ELR (cell line): ENCODE measurements around the gene RFX8.
"Not testable (repeated sequence)": the region's sequence is repeated elsewhere in the genome, so short reads cannot be mapped to it uniquely, and the experiment has no call there.

Experiments
- DNase-seq: peaks from one replicate; pipeline ENCODE4 v3.0.0-alpha.2; 2015; ENCODE audit warnings: low read depth

RFX8 gene

GRCh38 chr2:101474731-101475384 is at the start of gene RFX8:
RFX8 (minus strand) TSS chr2:101475112; CDS start chr2:101466848, 8,264 bp downstream.
- peak; percentile 93 for DNase-seq

- no peak for DNase-seq
Measured at GRCh38 chr2:101521487-101521886, 46.6 kb upstream of the RFX8 start.

GRCh38 chr2:101520246-101520645 is 45.3 kb upstream of the RFX8 start:
- DNase-seq: peak; percentile 88

GRCh38 chr2:101518578-101519492 is 43.9 kb upstream of the RFX8 start:
- DNase-seq: peak; percentile 80

- DNase-seq: peak; percentile 89
Measured at GRCh38 chr2:101517758-101518271, 42.9 kb upstream of the RFX8 start.

- peak; percentile 99 for DNase-seq
Measured at GRCh38 chr2:101516823-101517690, 42.1 kb upstream of the RFX8 start.

GRCh38 chr2:101516349-101516748 is 41.4 kb upstream of the RFX8 start:
- DNase-seq: no peak

GRCh38 chr2:101515477-101515876 is 40.6 kb upstream of the RFX8 start:
- DNase-seq: peak; percentile 83

GRCh38 chr2:101512993-101513392 is 38.1 kb upstream of the RFX8 start:
- no peak for DNase-seq

GRCh38 chr2:101511381-101511780 is 36.5 kb upstream of the RFX8 start:
- no peak for DNase-seq

- DNase-seq: no peak
Measured at GRCh38 chr2:101509499-101510284, 34.8 kb upstream of the RFX8 start.

GRCh38 chr2:101508636-101509035 is 33.7 kb upstream of the RFX8 start:
- DNase-seq: no peak

- not testable (repeated sequence) for DNase-seq
Measured at GRCh38 chr2:101505276-101505675, 30.4 kb upstream of the RFX8 start.

GRCh38 chr2:101504744-101505143 is 29.8 kb upstream of the RFX8 start:
- not testable (repeated sequence) for DNase-seq

- DNase-seq: no peak
Measured at GRCh38 chr2:101502095-101502494, 27.2 kb upstream of the RFX8 start.

GRCh38 chr2:101501443-101501842 is 26.5 kb upstream of the RFX8 start:
- peak; percentile 49 for DNase-seq

- no peak for DNase-seq
Measured at GRCh38 chr2:101500860-101501259, 25.9 kb upstream of the RFX8 start.

GRCh38 chr2:101500180-101500579 is 25.3 kb upstream of the RFX8 start:
- no peak for DNase-seq

GRCh38 chr2:101496279-101496678 is 21.4 kb upstream of the RFX8 start:
- no peak for DNase-seq

- no peak for DNase-seq
Measured at GRCh38 chr2:101492936-101493473, 18.1 kb upstream of the RFX8 start.

GRCh38 chr2:101486994-101487393 is 12.1 kb upstream of the RFX8 start:
- DNase-seq: no peak
